Epithelial cell of proximal tubule (primary cell): ENCODE measurements around the gene EGR4. TPM values are rescaled to one million over a fixed set of nuclear protein-coding genes. Genes with fewer than 3 reads are reported as not detected.
"Not testable (repeated sequence)": the region's sequence is repeated elsewhere in the genome, so short reads cannot be mapped to it uniquely, and the experiment has no call there.

Experiments used
- DNase-seq: peaks from one replicate; pipeline ENCODE4 v3.0.0-alpha.2; 2011; ENCODE audit warnings: low read depth
- H3K4me3 ChIP-seq: 2 replicates; pipeline ENCODE4 v1.5.1; 2011; ENCODE audit warnings: low read depth, mild to moderate bottlenecking, low read length
- CTCF ChIP-seq: conservative IDR thresholded peaks from 2 replicates; pipeline ENCODE4 v1.5.1; 2012; ENCODE audit warnings: low read depth, mild to moderate bottlenecking, low read length
- total RNA-seq: library from RNA; depleted of rRNA; stranded (reverse); fragments of >200 nt; gene quantifications from 2 replicates; pipeline ENCODE4 v1.2.3, GENCODE V29; 2015

The EGR4 gene
- total RNA-seq, 1 donor from 2014 or later: not detected

DNA sequence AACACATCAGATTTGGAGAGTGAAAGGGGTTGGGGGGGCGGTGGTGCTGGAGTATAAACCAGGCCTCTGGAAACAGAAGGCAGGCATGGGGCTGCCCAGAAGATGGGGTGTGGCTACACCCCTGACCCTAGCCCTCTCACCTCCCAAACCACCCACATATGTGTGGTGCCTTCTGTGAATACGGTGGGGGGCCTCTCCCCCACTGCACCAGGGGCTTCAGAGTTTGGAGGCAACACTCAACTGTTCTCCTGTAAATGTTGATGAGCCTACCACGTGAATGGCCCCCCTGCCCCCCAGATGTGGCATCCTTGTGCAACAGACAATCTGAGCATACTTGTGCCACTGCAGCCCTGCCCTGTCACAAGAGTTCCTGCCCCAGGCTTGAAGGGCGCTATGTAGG, 28.6 kb downstream of the EGR4 start:
- DNase-seq: no peak
- TF ChIP-seq CTCF: no peak
- no peak overlapping the region for H3K4me3 ChIP-seq

GRCh38 chr2:73264332-73264606, 29.1 kb downstream of the EGR4 start:
- no peak for TF ChIP-seq CTCF
- no peak overlapping the region for H3K4me3 ChIP-seq
- no peak for DNase-seq

GRCh38 chr2:73263540-73264331, 29.6 kb downstream of the EGR4 start:
- no peak overlapping the region for H3K4me3 ChIP-seq
- no peak for TF ChIP-seq CTCF
- DNase-seq: no peak

DNA sequence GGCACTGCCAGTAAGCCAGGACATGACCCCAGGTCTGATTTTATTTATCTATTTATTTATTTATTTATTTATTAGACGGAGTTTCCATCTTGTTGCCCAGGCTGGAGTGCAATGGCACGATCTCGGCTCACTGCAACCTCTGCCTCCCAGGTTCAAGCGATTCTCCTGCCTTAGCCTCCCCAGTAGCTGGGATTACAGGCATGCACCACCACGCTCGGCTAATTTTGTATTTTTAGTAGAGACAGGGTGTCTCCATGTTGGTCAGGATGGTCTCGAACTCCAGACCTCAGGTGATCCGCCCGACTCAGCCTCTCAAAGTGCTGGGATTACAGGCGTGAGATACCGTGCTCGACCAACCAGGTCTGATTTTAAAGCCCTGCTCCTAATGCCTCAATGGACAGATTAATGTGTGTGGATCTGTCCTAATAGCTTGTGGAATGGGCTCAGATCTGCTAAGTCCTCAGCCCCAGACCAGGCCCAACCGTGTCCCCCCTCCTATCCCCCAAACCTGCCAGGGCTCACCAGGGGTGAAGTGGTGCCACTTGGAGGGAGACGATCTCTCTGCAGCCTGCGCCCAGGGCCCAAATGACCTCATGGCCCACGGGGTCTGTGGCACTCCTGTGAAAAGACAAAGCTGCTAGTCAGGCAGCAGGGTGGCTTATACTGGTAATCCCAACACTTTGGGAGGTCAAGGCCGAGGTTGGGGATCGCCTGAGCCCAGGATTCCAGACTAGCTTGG, 30.5 kb downstream of the EGR4 start:
- H3K4me3 ChIP-seq: not testable (repeated sequence)

GRCh38 chr2:73262108-73262651, 31.2 kb downstream of the EGR4 start:
- DNase-seq: no peak
- TF ChIP-seq CTCF: no peak
- no peak overlapping the region for H3K4me3 ChIP-seq

More for the DNA sequence above, 30.5 kb downstream of the EGR4 start:
- DNase-seq: not testable (repeated sequence)

- peak; percentile 64 for TF ChIP-seq CTCF
- no peak overlapping the region for H3K4me3 ChIP-seq
- DNase-seq: no peak
Observed at GRCh38 chr2:73260338-73260984, 32.9 kb downstream of the EGR4 start.

DNA sequence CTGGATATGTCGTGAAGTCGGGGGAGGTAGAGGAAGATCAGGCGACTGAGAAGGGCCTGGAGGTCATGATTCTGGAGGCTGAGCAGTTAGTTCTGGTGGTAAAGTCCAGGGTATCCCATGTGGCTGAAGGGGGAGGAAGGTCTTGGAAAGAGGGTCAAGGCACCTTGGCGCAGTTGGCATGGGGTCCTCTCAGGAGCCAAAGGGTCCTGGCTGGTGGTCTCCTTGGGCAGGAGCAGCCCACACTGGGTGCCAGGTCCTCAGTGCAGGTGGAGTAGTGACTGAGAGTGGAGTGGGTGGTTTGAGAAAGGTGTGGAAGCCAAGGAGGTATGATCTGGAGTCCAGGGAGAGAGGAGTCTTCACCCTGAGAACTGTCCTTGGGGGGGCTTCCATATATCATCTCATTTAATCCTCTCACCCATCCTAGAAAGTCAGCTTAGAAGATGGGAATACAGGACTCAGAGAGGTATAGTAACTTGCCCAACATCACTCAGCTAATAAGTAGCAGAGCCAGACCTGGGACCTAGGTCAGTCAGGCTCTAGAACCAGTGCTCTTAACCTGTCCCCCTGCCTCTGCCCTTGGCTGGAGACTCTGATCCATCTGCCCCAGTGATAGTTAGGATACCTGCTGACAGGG, 33.5 kb downstream of the EGR4 start:
- no peak overlapping the region for H3K4me3 ChIP-seq
- no peak for DNase-seq

More for the DNA sequence above, 33.5 kb downstream of the EGR4 start:
- no peak for TF ChIP-seq CTCF
